Testis (tissue), 2 donors: ENCODE data around the gene CSMD2.

ENCODE experiments used
- CTCF ChIP-seq, 3 experiments: fragments of 450-650 bp in 2 of 3; fragments of 200-600 bp in 1 of 3; sonication (generic) in 1 of 3; IDR thresholded peaks; one replicate each; pipeline ENCODE4 v1.5.1; 2016 to 2019; ENCODE audit warnings: antibody characterized with exemption in 3 of 3, mild to moderate bottlenecking in 2 of 3, moderate library complexity in 1 of 3
- POLR2A ChIP-seq: fragments of 450-650 bp; IDR thresholded peaks from one replicate; pipeline ENCODE4 v1.6.1; 2017; ENCODE audit warnings: antibody characterized with exemption, mild to moderate bottlenecking, moderate library complexity

GRCh38 chr1:33503506-33503905 is 661.5 kb downstream of the CSMD2 start:
- TF ChIP-seq CTCF (IDR thresholded peaks at IDR 0.05), result no peak
- TF ChIP-seq POLR2A, result no peak
